Erythroblast (primary cell): Measurements from ENCODE around the gene B3GNT2.
A peak's percentile ranks its signal among the peaks of the same experiment; 100 is the strongest.

ENCODE experiments used
- DNase-seq, 2 experiments: peaks; one replicate each; lab custom pipeline; 2025; lab: John Stamatoyannopoulos, UW
- GATA1 ChIP-seq: IDR thresholded peaks from 2 replicates; pipeline ENCODE4 v1.6.1; 2011; ENCODE audit warnings: low read depth, mild to moderate bottlenecking, control low read depth, low read length, moderate library complexity
- POLR2A ChIP-seq: IDR thresholded peaks from 2 replicates; pipeline ENCODE4 v1.6.1; 2011; ENCODE audit warnings: mild to moderate bottlenecking, low read length

B3GNT2 gene

GRCh38 chr2:62196278-62196901, 475 bp downstream of the B3GNT2 start:
- TF ChIP-seq POLR2A (no peak), GATA1 (no peak)
- peak; percentile 52 to 70 for DNase-seq

- peak; percentile 54 to 72 for DNase-seq
- no peak for TF ChIP-seq GATA1
- TF ChIP-seq POLR2A, result peak; percentile 33
Observed at GRCh38 chr2:62197011-62197924, 1.4 kb downstream of the B3GNT2 start.

DNA sequence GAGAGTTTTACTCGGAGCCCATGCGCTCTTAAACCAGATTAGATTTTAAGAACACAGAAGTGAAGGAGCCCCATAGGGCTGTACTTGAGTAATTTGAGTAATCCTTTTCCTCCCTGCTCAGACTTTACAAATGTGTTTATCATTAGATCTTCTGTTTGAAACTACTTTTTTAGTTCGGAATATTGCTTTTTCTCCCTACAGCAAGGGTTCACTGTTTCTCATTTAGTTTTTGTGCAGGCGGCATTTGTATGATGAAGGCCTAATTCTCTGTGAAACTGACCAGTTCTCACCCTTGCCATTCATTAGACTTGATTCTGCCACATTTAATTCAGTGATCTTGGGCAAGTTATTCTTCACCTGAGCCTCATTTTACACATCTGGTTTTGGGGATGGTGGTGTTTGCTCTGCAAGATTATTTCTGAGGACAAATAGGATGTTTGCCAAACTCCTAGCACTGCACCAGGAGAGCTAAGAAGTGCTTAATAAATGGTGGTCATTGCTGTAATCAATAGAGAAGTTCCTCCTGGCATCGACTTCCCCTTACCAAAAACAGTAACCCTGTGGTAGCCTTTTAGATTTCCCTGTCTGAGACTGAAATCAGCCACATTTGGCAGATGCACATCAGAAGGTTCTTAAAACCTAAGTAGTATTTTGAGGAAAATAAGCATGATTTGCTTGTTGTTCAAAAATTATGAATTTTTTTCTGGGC, 2.2 kb downstream of the B3GNT2 start:
- TF ChIP-seq GATA1, result no peak
- no peak for TF ChIP-seq POLR2A

GRCh38 chr2:62198854-62199253, 2.9 kb downstream of the B3GNT2 start:
- DNase-seq, result peak in 1 of 2 experiments; percentile 23

More for the DNA sequence above, 2.2 kb downstream of the B3GNT2 start:
- DNase-seq, result peak in 1 of 2 experiments; percentile 22

GRCh38 chr2:62199392-62200125, 3.6 kb downstream of the B3GNT2 start:
- peak; percentile 22 to 60 for DNase-seq
- TF ChIP-seq GATA1 (no peak), POLR2A (no peak)

GRCh38 chr2:62200291-62200841, 4.5 kb downstream of the B3GNT2 start:
- peak; percentile 31 to 56 for DNase-seq
- TF ChIP-seq POLR2A (no peak), GATA1 (no peak)

DNA sequence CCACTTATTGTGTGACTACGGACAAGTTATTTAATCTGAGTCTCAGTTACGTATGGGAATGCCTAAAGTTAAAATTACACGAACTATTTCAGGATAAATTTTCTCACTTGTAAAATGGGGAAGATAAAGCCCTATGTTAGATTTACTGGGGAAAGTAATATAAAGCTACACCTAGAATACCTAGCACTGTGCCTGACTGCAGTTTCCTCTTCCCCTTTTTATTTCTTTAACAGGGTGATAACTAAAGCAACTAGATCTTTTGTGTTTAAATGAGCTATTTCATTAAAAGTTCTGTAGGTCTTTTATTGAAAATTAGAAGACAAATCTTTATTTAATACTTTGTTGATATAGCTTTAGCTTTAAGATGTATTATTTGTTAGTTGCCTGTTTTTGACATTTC, 5.0 kb downstream of the B3GNT2 start:
- TF ChIP-seq POLR2A (no peak), GATA1 (no peak)
- DNase-seq, result no peak

DNA sequence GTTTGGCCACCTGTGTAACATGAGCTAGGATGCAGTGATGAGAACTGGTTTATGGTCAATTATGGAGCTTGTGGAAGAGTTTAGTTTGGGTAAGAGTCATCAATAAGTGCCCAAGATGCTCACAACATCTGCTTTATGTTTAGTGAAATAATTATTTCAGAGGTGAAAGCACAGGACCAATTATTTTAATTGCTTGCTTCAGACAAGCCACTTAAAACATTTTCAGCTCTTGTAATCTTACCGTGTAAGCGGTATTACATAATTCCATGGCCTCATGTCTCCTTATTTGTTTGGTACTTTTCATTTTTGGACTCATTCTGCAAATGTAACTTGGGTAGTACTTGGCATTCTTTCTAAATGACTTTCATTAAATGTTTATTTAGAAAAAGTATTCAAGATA, 5.4 kb downstream of the B3GNT2 start:
- TF ChIP-seq GATA1, result no peak
- TF ChIP-seq POLR2A, result no peak
- peak in 1 of 2 experiments; percentile 21 for DNase-seq

DNA sequence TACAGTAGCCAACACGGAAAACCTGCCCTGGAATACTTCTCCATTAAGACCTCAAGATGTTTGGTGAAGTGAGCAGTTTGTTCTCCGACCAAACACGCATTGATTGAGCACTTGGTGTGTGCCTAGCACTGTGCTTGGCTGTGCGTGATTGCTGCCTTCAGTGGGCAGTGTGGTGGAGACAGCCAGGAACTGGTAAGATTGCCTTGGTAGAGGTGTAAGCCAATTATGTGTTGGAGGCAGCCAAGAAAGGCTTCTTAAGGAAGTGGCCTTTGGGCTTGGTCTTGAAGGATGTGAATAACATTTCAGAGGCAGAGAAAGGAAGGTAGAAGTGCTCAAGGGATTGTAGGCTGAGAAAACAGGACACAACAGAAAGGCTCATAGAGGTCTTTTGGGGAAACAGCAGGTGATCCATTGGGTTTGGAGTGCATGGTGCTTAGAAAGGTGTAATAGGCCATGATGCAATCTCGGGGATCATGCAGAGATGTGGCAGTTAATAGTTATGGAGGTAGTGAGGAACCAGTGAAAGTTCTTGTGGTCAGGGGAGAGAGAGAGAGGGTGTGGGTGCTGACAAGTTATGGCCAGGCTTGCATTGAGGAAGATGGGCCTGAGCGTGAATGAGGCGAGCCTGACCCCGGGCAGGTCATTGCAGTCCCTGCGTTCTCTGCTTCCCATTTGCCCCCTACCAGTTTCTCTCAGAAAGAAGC, 6.3 kb downstream of the B3GNT2 start:
- DNase-seq, result peak in 1 of 2 experiments; percentile 25
- TF ChIP-seq POLR2A (no peak), GATA1 (no peak)

DNA sequence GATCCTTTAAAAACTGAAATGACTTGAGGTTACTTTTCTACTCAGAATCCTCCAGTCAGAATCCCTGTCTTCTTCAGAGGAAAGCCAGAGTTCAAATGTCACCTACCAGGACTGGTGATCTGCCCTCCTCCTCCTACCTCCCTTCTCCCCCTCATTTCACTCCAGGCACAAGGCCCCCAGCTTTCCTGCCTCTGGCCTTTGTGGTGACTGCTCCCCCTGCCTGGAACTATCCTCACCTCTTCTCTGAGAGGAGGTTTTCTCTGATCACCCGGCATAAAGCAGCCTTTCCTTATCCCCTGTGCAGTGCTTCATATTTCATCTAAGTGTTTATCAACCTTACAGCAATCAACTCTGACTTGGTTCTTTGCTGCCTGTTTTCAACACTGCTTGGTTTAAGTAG, 6.8 kb downstream of the B3GNT2 start:
- DNase-seq, result peak in 1 of 2 experiments; percentile 7
- TF ChIP-seq POLR2A (no peak), GATA1 (no peak)

DNA sequence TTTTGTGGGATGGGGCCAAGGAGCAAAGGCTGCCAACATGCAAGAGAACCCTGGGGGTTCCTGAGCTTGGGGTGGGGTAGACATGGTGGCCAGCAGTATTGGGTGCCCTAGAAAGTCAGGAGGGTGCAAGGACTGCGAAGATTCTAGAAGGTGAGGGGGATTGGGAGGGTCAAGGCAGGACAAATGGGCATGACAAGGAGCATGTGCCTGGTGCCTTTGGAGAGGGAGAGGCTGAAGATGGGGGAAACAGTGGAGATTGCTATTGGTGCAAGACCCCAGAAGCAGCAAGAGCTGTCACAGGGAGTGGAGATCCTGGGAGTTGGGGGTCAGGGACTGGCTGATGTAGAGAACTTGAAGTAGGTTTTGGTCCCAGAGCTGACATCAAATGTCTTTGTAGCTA, 7.5 kb downstream of the B3GNT2 start:
- no peak for DNase-seq
- no peak for TF ChIP-seq GATA1

GRCh38 chr2:62204998-62205496, 9.1 kb downstream of the B3GNT2 start:
- no peak for DNase-seq
- TF ChIP-seq POLR2A (no peak), GATA1 (no peak)

DNA sequence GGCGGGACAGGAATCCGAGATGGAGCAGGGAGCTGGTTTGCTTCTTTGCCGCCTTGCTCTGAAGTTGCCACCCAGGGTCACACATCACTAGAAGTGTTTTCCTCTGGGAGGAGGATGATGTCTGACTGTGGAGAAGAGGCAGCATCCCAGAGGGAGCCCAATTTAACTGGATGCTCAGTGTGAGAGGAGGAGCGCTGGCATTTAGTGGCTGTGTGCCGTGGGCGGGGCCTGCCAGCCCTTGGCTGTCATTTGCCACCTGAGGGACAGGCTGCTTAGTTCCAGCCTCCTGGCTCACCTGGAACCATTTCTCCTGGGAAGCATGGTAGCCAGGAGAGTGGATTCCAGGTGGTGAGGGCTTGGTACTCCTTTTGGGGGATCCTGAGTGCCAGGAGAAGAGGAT, 9.6 kb downstream of the B3GNT2 start:
- TF ChIP-seq GATA1 (no peak), POLR2A (no peak)
- DNase-seq, result no peak

DNA sequence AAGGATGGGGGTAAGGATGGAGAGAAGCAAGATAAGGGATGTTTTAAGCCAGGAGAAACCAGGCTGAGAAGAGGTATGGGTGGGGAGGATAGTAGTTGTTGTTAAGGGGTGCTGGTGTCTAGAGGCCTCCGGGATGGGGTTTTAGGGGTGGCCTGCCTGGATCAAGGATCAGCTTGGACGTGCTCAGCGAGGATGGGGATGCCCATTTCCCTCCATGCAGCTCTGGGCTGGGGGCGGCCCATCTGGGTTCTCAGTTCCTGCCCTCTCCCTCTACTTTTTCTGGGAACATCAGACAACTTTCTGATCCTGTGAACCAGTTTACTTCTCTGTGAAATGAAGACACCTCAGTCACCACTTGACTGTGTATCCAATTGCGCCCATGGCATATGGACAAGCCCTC, 10.1 kb downstream of the B3GNT2 start:
- TF ChIP-seq GATA1 (no peak), POLR2A (no peak)
- DNase-seq, result no peak
